Mesendoderm (in vitro differentiated cells): Measurements from ENCODE around the gene MRTFA.

ENCODE experiments used
- DNase-seq: peaks from one replicate; pipeline ENCODE4 v3.0.0; 2013
- H2AK5ac ChIP-seq: 2 replicates; pipeline ENCODE4 v1.6.1; 2013; ENCODE audit warnings: low read length, inconsistent platforms
- H2BK120ac ChIP-seq: 2 replicates; pipeline ENCODE4 v1.6.1; 2013; ENCODE audit warnings: low read depth, mild to moderate bottlenecking, low read length, moderate library complexity, mixed read lengths
- H2BK15ac ChIP-seq: replicated peaks from 2 replicates; pipeline ENCODE4 v1.6.1; 2013; ENCODE audit warnings: low read depth, mild to moderate bottlenecking, moderate library complexity
- H2BK5ac ChIP-seq: 2 replicates; pipeline ENCODE4 v1.6.1; 2013; ENCODE audit warnings: low read length, inconsistent platforms
- H3K18ac ChIP-seq: 2 replicates; pipeline ENCODE4 v1.6.1; 2013; ENCODE audit warnings: mild to moderate bottlenecking, low read length, mixed read lengths
- H3K23ac ChIP-seq: one replicate; pipeline ENCODE4 v1.6.1; 2013; ENCODE audit warnings: low read length
- H3K27ac ChIP-seq: 2 replicates; pipeline ENCODE4 v1.5.1; 2013; ENCODE audit warnings: low read depth, mild to moderate bottlenecking, inconsistent platforms, low read length, moderate library complexity
- H3K27me3 ChIP-seq: 2 replicates; pipeline ENCODE4 v1.6.1; 2013; ENCODE audit warnings: low read length, control low read depth, mild to moderate bottlenecking, inconsistent platforms; ENCODE audit not compliant: insufficient read depth, poor library complexity
- H3K36me3 ChIP-seq: 2 replicates; pipeline ENCODE4 v1.6.1; 2013; ENCODE audit warnings: low read length, inconsistent platforms; ENCODE audit not compliant: control insufficient read depth, insufficient read depth
- H3K4ac ChIP-seq: one replicate; pipeline ENCODE4 v1.6.1; 2013; ENCODE audit warnings: low read depth, mild to moderate bottlenecking, low read length, moderate library complexity
- H3K4me1 ChIP-seq: 2 replicates; pipeline ENCODE4 v1.6.1; 2013; ENCODE audit warnings: low read depth, low read length, inconsistent platforms; ENCODE audit not compliant: control insufficient read depth
- H3K4me2 ChIP-seq: 2 replicates; pipeline ENCODE4 v1.6.1; 2013; ENCODE audit warnings: low read length
- H3K4me3 ChIP-seq: 2 replicates; pipeline ENCODE4 v1.5.1; 2013; ENCODE audit warnings: mild to moderate bottlenecking, low read length
- H3K56ac ChIP-seq: one replicate; pipeline ENCODE4 v1.6.1; 2013; ENCODE audit warnings: low read length
- H3K79me1 ChIP-seq: 2 replicates; pipeline ENCODE4 v1.6.1; 2013; ENCODE audit warnings: low read length, inconsistent platforms
- H3K79me2 ChIP-seq: 2 replicates; pipeline ENCODE4 v1.6.1; 2013; ENCODE audit warnings: mild to moderate bottlenecking, low read length; ENCODE audit not compliant: control insufficient read depth, insufficient read depth
- H3K9ac ChIP-seq: 2 replicates; pipeline ENCODE4 v1.6.1; 2013; ENCODE audit warnings: low read length, inconsistent platforms
- H4K5ac ChIP-seq: one replicate; pipeline ENCODE4 v1.6.1; 2013; ENCODE audit warnings: low read length
- H4K8ac ChIP-seq: one replicate; pipeline ENCODE4 v1.6.1; 2013; ENCODE audit warnings: low read depth, mild to moderate bottlenecking, control low read depth, low read length, moderate library complexity
- WGBS: extraction: QIAGEN DNeasy Blood & Tissue Kit; methylation state at CpG from one replicate; pipeline ENCODE4 v1.1.7; 2013; ENCODE audit warnings: low lambda C conversion rate, missing lambda C conversion rate; ENCODE audit not compliant: insufficient coverage; ENCODE audit errors: extremely low coverage; 5-methylcytosine and 5-hydroxymethylcytosine counted together

Gene MRTFA

DNA sequence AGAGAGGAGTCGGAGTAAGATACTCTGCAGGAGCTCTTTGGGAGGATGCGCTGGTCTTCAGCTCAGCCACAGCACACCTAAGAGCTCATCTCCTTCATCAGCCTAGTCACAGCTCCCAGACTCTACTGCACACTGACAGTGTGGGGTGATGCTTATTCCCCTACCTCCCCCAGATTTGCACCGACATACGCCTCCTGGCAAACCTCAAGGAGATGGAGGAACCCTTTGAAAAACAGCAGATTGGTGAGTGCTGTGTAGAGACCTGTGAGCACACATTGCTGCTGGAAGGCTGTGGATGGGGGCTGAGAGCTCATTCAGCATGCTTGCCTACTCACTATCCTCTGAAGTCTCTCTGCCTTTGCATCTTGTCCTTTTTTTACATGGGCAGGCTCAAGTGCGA, 275.4 kb downstream of the MRTFA start:
- Histone ChIP-seq H2BK15ac (no peak overlapping the region), H3K4ac (no peak overlapping the region), H3K56ac (no peak overlapping the region), H2AK5ac (no peak overlapping the region), H4K8ac (no peak overlapping the region), H3K23ac (no peak overlapping the region), H2BK120ac (no peak overlapping the region), H3K4me2 (no peak overlapping the region), H3K4me3 (no peak overlapping the region), H3K79me2 (no peaks in the 10 kb centered on the region), H3K4me1 (no peaks in the 10 kb centered on the region), H3K9ac (no peak overlapping the region), H3K18ac (no peak overlapping the region), H2BK5ac (no peak overlapping the region), H4K5ac (no peak overlapping the region), H3K27ac (no peak overlapping the region), H3K79me1 (no peaks in the 10 kb centered on the region), H3K36me3 (peaks cover 36% of the 10 kb centered on the region), H3K27me3 (no peaks in the 10 kb centered on the region)
- DNase-seq, result no peak
- no CpG with 5 or more reads among the region's 5 CpGs for WGBS
